SK-N-SH (cell line): Measurements from ENCODE around the gene ARHGEF10L. TPM values are rescaled to one million over a fixed set of nuclear protein-coding genes. Genes with fewer than 3 reads are reported as not detected.

Source experiments
- CTCF ChIA-PET: fragments of 300-600, 350-600 bp; formaldehyde crosslinking; extraction: SDS; loops from one replicate; lab custom pipeline; 2021; lab: Yijun Ruan, JAX
- POLR2A ChIA-PET: fragments of 350-600 bp; sonication (Branson Sonifier 250); formaldehyde crosslinking; extraction: SDS; loops from one replicate; lab custom pipeline; 2020; ENCODE audit warnings: antibody characterized with exemption, inconsistent platforms; lab: Yijun Ruan, JAX
- DNase-seq: peaks from one replicate; pipeline ENCODE4 v3.0.0; 2012
- H2AFZ ChIP-seq: fragments of 200-600 bp; sonication (generic); 2 replicates; pipeline ENCODE4 v1.8.1; 2016; ENCODE audit warnings: antibody characterized with exemption, mild to moderate bottlenecking, low read depth
- H3F3A ChIP-seq: fragments of 200-600 bp; sonication (generic); replicated peaks from 2 replicates; pipeline ENCODE3; 2016; ENCODE audit warnings: antibody characterized with exemption, mild to moderate bottlenecking; ENCODE audit not compliant: insufficient read depth
- H3K27ac ChIP-seq, 2 experiments: fragments of 200-500 bp in 1 of 2; fragments of 200-600 bp in 1 of 2; sonication (Bioruptor generic) in 1 of 2; sonication (generic), shearing (Covaris generic) in 1 of 2; 2 replicates each; pipeline versions ENCODE4 v1.5.1 to v1.6.1; 2014 to 2016; ENCODE audit warnings: low read depth in 2 of 2, inconsistent platforms in 1 of 2, low read length in 1 of 2, mild to moderate bottlenecking in 1 of 2, mixed read lengths in 1 of 2
- H3K27me3 ChIP-seq: fragments of 200-600 bp; sonication (generic), shearing (Covaris generic); 2 replicates; pipeline ENCODE4 v1.6.1; 2016; ENCODE audit warnings: mixed run types; ENCODE audit not compliant: insufficient read depth
- H3K36me3 ChIP-seq, 2 experiments: fragments of 200-500 bp in 1 of 2; fragments of 200-600 bp in 1 of 2; sonication (Bioruptor generic) in 1 of 2; sonication (generic) in 1 of 2; replicated peaks in 1 of 2; 2 replicates each; pipeline versions ENCODE3 to v1.5.1; 2014 to 2016; ENCODE audit warnings: low read length in 1 of 2, mild to moderate bottlenecking in 1 of 2; ENCODE audit not compliant: insufficient read depth in 2 of 2, control insufficient read depth in 1 of 2
- H3K4me1 ChIP-seq, 2 experiments: fragments of 200-500 bp in 1 of 2; fragments of 200-600 bp in 1 of 2; sonication (Bioruptor generic) in 1 of 2; sonication (generic), shearing (Covaris generic) in 1 of 2; 2 replicates each; pipeline versions ENCODE4 v1.5.1 to v1.6.1; 2014 to 2016; ENCODE audit warnings: low read depth in 1 of 2, low read length in 1 of 2, mixed run types in 1 of 2; ENCODE audit not compliant: insufficient read depth in 2 of 2, control insufficient read depth in 1 of 2
- H3K4me2 ChIP-seq: fragments of 200-600 bp; sonication (generic), shearing (Covaris generic); 2 replicates; pipeline ENCODE4 v1.6.1; 2017; ENCODE audit warnings: mixed run types
- H3K4me3 ChIP-seq, 2 experiments: fragments of 200-500 bp in 1 of 2; fragments of 200-600 bp in 1 of 2; sonication (Bioruptor generic) in 1 of 2; sonication (generic), shearing (Covaris generic) in 1 of 2; 2 replicates each; pipeline versions ENCODE4 v1.5.1 to v1.8.1; 2014 to 2016; ENCODE audit warnings: low read depth in 2 of 2, inconsistent platforms in 1 of 2, low read length in 1 of 2, mild to moderate bottlenecking in 1 of 2, mixed read lengths in 1 of 2, moderate library complexity in 1 of 2
- H3K79me2 ChIP-seq: fragments of 200-600 bp; sonication (generic); 2 replicates; pipeline ENCODE4 v1.8.1; 2017; ENCODE audit warnings: mild to moderate bottlenecking; ENCODE audit not compliant: insufficient read depth
- H3K9ac ChIP-seq: fragments of 200-600 bp; sonication (generic); 2 replicates; pipeline ENCODE4 v1.6.1; 2017; ENCODE audit warnings: mixed run types
- H3K9me2 ChIP-seq: fragments of 200-600 bp; sonication (generic); 2 replicates; pipeline ENCODE4 v1.6.1; 2017; ENCODE audit warnings: mixed run types
- H3K9me3 ChIP-seq: fragments of 200-600 bp; sonication (generic); 2 replicates; pipeline ENCODE4 v1.6.1; 2017; ENCODE audit warnings: mixed run types, mild to moderate bottlenecking, moderate library complexity
- H4K20me1 ChIP-seq: fragments of 200-600 bp; sonication (generic); 2 replicates; pipeline ENCODE4 v1.6.1; 2017; ENCODE audit warnings: mild to moderate bottlenecking, mixed run types; ENCODE audit not compliant: insufficient read depth
- CHD2 ChIP-seq: fragments of 150-350 bp; IDR thresholded peaks from 2 replicates; pipeline ENCODE4 v1.6.1; 2018; ENCODE audit warnings: low read length; ENCODE audit not compliant: partially characterized antibody
- CTCF ChIP-seq: fragments of 200-600 bp; sonication (generic); IDR thresholded peaks from 2 replicates; pipeline ENCODE4 v1.6.1; 2017; ENCODE audit warnings: antibody characterized with exemption, mild to moderate bottlenecking, moderate library complexity
- EP300 ChIP-seq, 2 experiments: IDR thresholded peaks; 2 replicates each; pipeline versions ENCODE4 v1.4.0 to v1.6.1; 2012; ENCODE audit warnings: borderline replicate concordance in 1 of 2, low read depth in 1 of 2, low read length in 1 of 2
- EZH2phosphoT487 ChIP-seq: fragments of 200-600 bp; sonication (generic); IDR thresholded peaks from 2 replicates; pipeline ENCODE4 v1.6.1; 2017; ENCODE audit warnings: low read depth, mixed run types, mild to moderate bottlenecking, antibody characterized with exemption, moderate library complexity, borderline replicate concordance
- GATA2 ChIP-seq: sonication (generic); formaldehyde crosslinking; IDR thresholded peaks from 2 replicates; pipeline ENCODE4 v1.5.0; 2020; ENCODE audit warnings: mild to moderate bottlenecking, missing genetic modification reagents
- MAX ChIP-seq: IDR thresholded peaks from 2 replicates; pipeline ENCODE4 v1.4.0; 2012; ENCODE audit warnings: low read depth
- MEF2A ChIP-seq: IDR thresholded peaks from 2 replicates; pipeline ENCODE4 v1.4.0; 2012; ENCODE audit warnings: low read depth, borderline replicate concordance
- NFIC ChIP-seq: IDR thresholded peaks from 2 replicates; pipeline ENCODE4 v1.4.0; 2012; ENCODE audit warnings: borderline replicate concordance
- NRF1 ChIP-seq: IDR thresholded peaks from 2 replicates; pipeline ENCODE4 v1.6.1; 2012; ENCODE audit warnings: low read depth, mild to moderate bottlenecking, low read length
- REST ChIP-seq: IDR thresholded peaks from 2 replicates; pipeline ENCODE4 v1.6.1; 2012; ENCODE audit warnings: mild to moderate bottlenecking, low read depth, low read length, moderate library complexity
- SIN3A ChIP-seq: IDR thresholded peaks from 2 replicates; pipeline ENCODE4 v1.6.1; 2012; ENCODE audit warnings: low read depth, mild to moderate bottlenecking, low read length, moderate library complexity, borderline replicate concordance
- SMC3 ChIP-seq: IDR thresholded peaks from 2 replicates; pipeline ENCODE4 v1.6.1; 2012; ENCODE audit warnings: low read depth, low read length, improper control_type of control experiment
- TCF12 ChIP-seq: IDR thresholded peaks from 2 replicates; pipeline ENCODE4 v1.4.0; 2012
- USF1 ChIP-seq: IDR thresholded peaks from 2 replicates; pipeline ENCODE4 v1.4.0; 2012; ENCODE audit warnings: low read depth, borderline replicate concordance
- USF2 ChIP-seq: fragments of 150-350 bp; IDR thresholded peaks from 2 replicates; pipeline ENCODE4 v1.6.1; 2017; ENCODE audit warnings: antibody characterized with exemption, low read length, low read depth, borderline replicate concordance
- ZBTB33 ChIP-seq: IDR thresholded peaks from 2 replicates; pipeline ENCODE4 v1.4.0; 2012; ENCODE audit warnings: low read depth, borderline replicate concordance
- WGBS: methylation state at CpG from one replicate; pipeline ENCODE4 v1.1.6; 2017; ENCODE audit warnings: low lambda C conversion rate; 5-methylcytosine and 5-hydroxymethylcytosine counted together
- polyA plus RNA-seq, 3 experiments: library from polyadenylated mRNA; depleted of rRNA; stranded (reverse); fragments of >200 nt; gene quantifications; 2 replicates each; pipeline ENCODE4 v1.2.3, GENCODE V29; 2012

Gene ARHGEF10L
- polyA plus RNA-seq, 1 of the 3 experiments (the other 2 are of a cell fraction), result 12.5 TPM

GRCh38 chr1:17513131-17513530 is 26.4 kb upstream of the ARHGEF10L start:
- ChIA-PET POLR2A (no interaction called here), CTCF (interaction anchor here (1.0 to 22.2 kb wide), 3 partner anchors 11 to 99 kb away, joined by 3 to 707 read pairs (median 31); no protein-coding TSS in a partner anchor)
- Histone ChIP-seq H3K36me3 (no peaks in the 10 kb centered on the region), H3K27me3 (no peaks in the 10 kb centered on the region), H3K4me3 (no peak overlapping the region), H3K79me2 (no peaks in the 10 kb centered on the region), H3K9me2 (no peaks in the 10 kb centered on the region), H4K20me1 (no peaks in the 10 kb centered on the region), H3K9me3 (no peaks in the 10 kb centered on the region), H3K4me2 (no peak overlapping the region), H3K27ac (no peak overlapping the region), H2AFZ (no peak overlapping the region), H3K9ac (no peak overlapping the region), H3K4me1 (no peaks in the 10 kb centered on the region), H3F3A (no peaks in the 10 kb centered on the region)
- no peak for TF ChIP-seq EP300 (IDR thresholded peaks at IDR 0.05; ENCODE audit: borderline replicate concordance in 1 of 2, low read depth in 1 of 2, low read length in 1 of 2)
- no peak for TF ChIP-seq USF1
- TF ChIP-seq GATA2 (CRISPR knock-in tag), result no peak
- no peak for TF ChIP-seq MEF2A
- no peak for TF ChIP-seq SIN3A
- TF ChIP-seq NRF1, result no peak
- no peak for TF ChIP-seq REST
- TF ChIP-seq NFIC, result no peak
- TF ChIP-seq TCF12, result no peak
- TF ChIP-seq CHD2, result no peak
- TF ChIP-seq ZBTB33, result no peak
- TF ChIP-seq SMC3, result no peak
- no peak for TF ChIP-seq EZH2phosphoT487
- no peak for TF ChIP-seq MAX
- no peak for TF ChIP-seq USF2
- no peak for TF ChIP-seq CTCF
- 94% methylated on average over 4 of the region's 4 CpGs for WGBS
- DNase-seq, result no peak
